IMR-90 (cell line): ENCODE measurements around the gene ZFHX3. TPM values are rescaled to one million over a fixed set of nuclear protein-coding genes. Genes with fewer than 3 reads are reported as not detected.

Source experiments
- ATAC-seq: fragments of 200-7000 bp; cut with Tn5 transposase; 2 replicates; pipeline ENCODE4 v1.9.1; 2020; ENCODE audit warnings: low read depth, mild to moderate bottlenecking, moderate library complexity
- BruUV-seq: library from RNA; stranded (reverse); fragments of 400-500 nt; replicated peaks from 2 replicates; lab custom pipeline; 2021; lab: Mats Ljungman, UMichigan
- CTCF ChIA-PET: fragments of 300-600 bp; formaldehyde crosslinking; extraction: SDS; loops from one replicate; lab custom pipeline; 2021; ENCODE audit warnings: antibody characterized with exemption; lab: Yijun Ruan, JAX
- POLR2A ChIA-PET: fragments of 300-600 bp; sonication (Branson Sonifier 250); formaldehyde crosslinking; loops from one replicate; lab custom pipeline; 2022; ENCODE audit warnings: antibody characterized with exemption; ENCODE audit not compliant: unreplicated experiment; lab: Charles Lee
- DNase-seq: peaks from one replicate; pipeline ENCODE4 v3.0.0; 2013
- H2AFZ ChIP-seq: replicated peaks from 2 replicates; pipeline ENCODE3; 2013; ENCODE audit warnings: low read length, mild to moderate bottlenecking; ENCODE audit not compliant: poor library complexity
- H2AK5ac ChIP-seq: 2 replicates; pipeline ENCODE4 v1.6.1; 2013; ENCODE audit warnings: low read depth, low read length, inconsistent platforms
- H2AK9ac ChIP-seq: replicated peaks from 2 replicates; pipeline ENCODE3; 2013; ENCODE audit warnings: mild to moderate bottlenecking, low read depth, low read length, moderate library complexity; ENCODE audit not compliant: poor library complexity
- H2BK120ac ChIP-seq: 2 replicates; pipeline ENCODE4 v1.6.1; 2013; ENCODE audit warnings: low read depth, low read length, inconsistent platforms
- H2BK15ac ChIP-seq: 3 replicates; pipeline ENCODE4 v1.6.1; 2013; ENCODE audit warnings: low read depth, low read length, inconsistent platforms
- H2BK20ac ChIP-seq: 2 replicates; pipeline ENCODE4 v1.6.1; 2013; ENCODE audit warnings: low read depth, mild to moderate bottlenecking, inconsistent platforms, low read length, moderate library complexity
- H2BK5ac ChIP-seq: 2 replicates; pipeline ENCODE4 v1.6.1; 2013; ENCODE audit warnings: mild to moderate bottlenecking, low read depth, low read length, inconsistent platforms; ENCODE audit not compliant: poor library complexity, severe bottlenecking
- H3K14ac ChIP-seq: replicated peaks from 2 replicates; pipeline ENCODE4 v1.6.1; 2013; ENCODE audit warnings: low read depth, low read length, inconsistent platforms
- H3K18ac ChIP-seq: 2 replicates; pipeline ENCODE4 v1.6.1; 2013; ENCODE audit warnings: low read depth, low read length, control low read depth
- H3K23ac ChIP-seq: 2 replicates; pipeline ENCODE4 v1.6.1; 2013; ENCODE audit warnings: low read depth, low read length, inconsistent platforms
- H3K27ac ChIP-seq: 2 replicates; pipeline ENCODE4 v1.5.1; 2013; ENCODE audit warnings: mild to moderate bottlenecking, control low read depth, low read length; ENCODE audit not compliant: insufficient read depth
- H3K27me3 ChIP-seq: 2 replicates; pipeline ENCODE4 v1.6.1; 2013; ENCODE audit warnings: low read length; ENCODE audit not compliant: control insufficient read depth, insufficient read depth
- H3K36me3 ChIP-seq: 2 replicates; pipeline ENCODE4 v1.6.1; 2013; ENCODE audit warnings: low read length, mixed read lengths; ENCODE audit not compliant: control insufficient read depth, insufficient read depth
- H3K4ac ChIP-seq: 2 replicates; pipeline ENCODE4 v1.6.1; 2013; ENCODE audit warnings: low read depth, low read length, inconsistent platforms
- H3K4me1 ChIP-seq: 2 replicates; pipeline ENCODE4 v1.6.1; 2013; ENCODE audit warnings: low read length, mixed read lengths; ENCODE audit not compliant: control insufficient read depth, insufficient read depth
- H3K4me2 ChIP-seq: 2 replicates; pipeline ENCODE4 v1.6.1; 2013; ENCODE audit warnings: low read depth, mild to moderate bottlenecking, control low read depth, low read length, moderate library complexity
- H3K4me3 ChIP-seq: 2 replicates; pipeline ENCODE4 v1.5.1; 2013; ENCODE audit warnings: low read depth, mild to moderate bottlenecking, control low read depth, low read length, moderate library complexity; ENCODE audit not compliant: insufficient read depth
- H3K56ac ChIP-seq: 2 replicates; pipeline ENCODE4 v1.6.1; 2013; ENCODE audit warnings: low read length, inconsistent platforms; ENCODE audit not compliant: insufficient read depth; ENCODE audit errors: extremely low read depth
- H3K79me1 ChIP-seq, 2 experiments: 2 replicates each; pipeline ENCODE4 v1.6.1; 2013; ENCODE audit warnings: low read length in 2 of 2, inconsistent platforms in 1 of 2, low read depth in 1 of 2
- H3K9ac ChIP-seq: 2 replicates; pipeline ENCODE4 v1.6.1; 2013; ENCODE audit warnings: low read depth, low read length, control low read depth
- H3K9me1 ChIP-seq: 2 replicates; pipeline ENCODE4 v1.6.1; 2013; ENCODE audit warnings: low read length, inconsistent platforms; ENCODE audit not compliant: insufficient read depth
- H3K9me3 ChIP-seq: 2 replicates; pipeline ENCODE4 v1.6.1; 2013; ENCODE audit warnings: low read length; ENCODE audit not compliant: control insufficient read depth, insufficient read depth
- H4K20me1 ChIP-seq: 2 replicates; pipeline ENCODE4 v1.6.1; 2013; ENCODE audit warnings: low read length, inconsistent platforms; ENCODE audit not compliant: insufficient read depth
- H4K5ac ChIP-seq: 2 replicates; pipeline ENCODE4 v1.6.1; 2013; ENCODE audit warnings: mild to moderate bottlenecking, low read depth, low read length, control low read depth
- H4K8ac ChIP-seq, 2 experiments: 2 replicates each; pipeline ENCODE4 v1.6.1; 2013; ENCODE audit warnings: low read depth in 2 of 2, low read length in 2 of 2, control low read depth in 1 of 2, inconsistent platforms in 1 of 2
- H4K91ac ChIP-seq: 2 replicates; pipeline ENCODE4 v1.6.1; 2013; ENCODE audit warnings: low read depth, low read length, inconsistent platforms; ENCODE audit not compliant: insufficient read depth
- BHLHE40 ChIP-seq: fragments of 150-350 bp; IDR thresholded peaks from 2 replicates; pipeline ENCODE4 v1.6.1; 2016; ENCODE audit warnings: mild to moderate bottlenecking, low read depth, low read length
- CEBPB ChIP-seq: IDR thresholded peaks from 2 replicates; pipeline ENCODE4 v1.6.1; 2012; ENCODE audit warnings: low read depth, low read length, improper control_type of control experiment
- CHD1 ChIP-seq: IDR thresholded peaks from 2 replicates; pipeline ENCODE4 v1.6.1; 2012; ENCODE audit warnings: low read depth, low read length, improper control_type of control experiment
- FOS ChIP-seq: fragments of 150-350 bp; IDR thresholded peaks from 2 replicates; pipeline ENCODE4 v1.6.1; 2016; ENCODE audit warnings: low read depth, low read length
- MAFK ChIP-seq: IDR thresholded peaks from 2 replicates; pipeline ENCODE4 v1.6.1; 2012; ENCODE audit warnings: low read depth, low read length, improper control_type of control experiment
- MAZ ChIP-seq: IDR thresholded peaks from 2 replicates; pipeline ENCODE4 v1.6.1; 2012; ENCODE audit warnings: low read depth, mild to moderate bottlenecking, low read length, improper control_type of control experiment, moderate library complexity, borderline replicate concordance
- MXI1 ChIP-seq: IDR thresholded peaks from 2 replicates; pipeline ENCODE4 v1.6.1; 2012; ENCODE audit warnings: low read depth, mild to moderate bottlenecking, low read length, moderate library complexity, borderline replicate concordance
- NFE2L2 ChIP-seq: fragments of 150-350 bp; IDR thresholded peaks from 2 replicates; pipeline ENCODE4 v1.6.1; 2016; ENCODE audit warnings: low read depth, mild to moderate bottlenecking, low read length
- POLR2A ChIP-seq: IDR thresholded peaks from 2 replicates; pipeline ENCODE4 v1.6.1; 2012; ENCODE audit warnings: mild to moderate bottlenecking, low read depth, low read length
- RAD21 ChIP-seq: IDR thresholded peaks from 2 replicates; pipeline ENCODE4 v1.6.1; 2012; ENCODE audit warnings: low read length, improper control_type of control experiment
- RCOR1 ChIP-seq: IDR thresholded peaks from 2 replicates; pipeline ENCODE4 v1.6.1; 2012; ENCODE audit warnings: mild to moderate bottlenecking, low read length, improper control_type of control experiment; ENCODE audit not compliant: insufficient replicate concordance
- RFX5 ChIP-seq: IDR thresholded peaks from 2 replicates; pipeline ENCODE4 v1.8.0; 2012; ENCODE audit warnings: low read depth, mild to moderate bottlenecking, low read length, moderate library complexity
- SMC3 ChIP-seq: fragments of 150-350 bp; IDR thresholded peaks from 2 replicates; pipeline ENCODE4 v1.6.1; 2016; ENCODE audit warnings: low read depth, mild to moderate bottlenecking, antibody characterized with exemption, low read length, moderate library complexity
- WGBS, 2 experiments: methylation state at CpG; one replicate each; pipeline versions ENCODE4 v1.1.5 to v1.1.7; 2013; ENCODE audit warnings: missing lambda C conversion rate in 2 of 2; ENCODE audit not compliant: insufficient read length in 1 of 2; ENCODE audit errors: extremely low coverage in 2 of 2; 5-methylcytosine and 5-hydroxymethylcytosine counted together
- dilution Hi-C: fragments of 300-500 bp; cut with HindIII; formaldehyde crosslinking; loops from one replicate; pipeline ENCODE4 v1.14.3; 2018; ENCODE audit warnings: low sequenced_read_pairs; ENCODE audit not compliant: unreplicated experiment
- in situ Hi-C: fragments of 300-500 bp; cut with MboI; formaldehyde crosslinking; loops from 3 replicates; pipeline ENCODE4 v1.14.3; 2019; ENCODE audit warnings: low sequenced_read_pairs, inconsistent platforms, mixed read lengths
- intact Hi-C: fragments of 100-400 bp; cut with micrococcal nuclease; formaldehyde crosslinking; loops from 2 replicates; pipeline ENCODE4 v1.10.0; 2022
- polyA plus RNA-seq, 3 experiments: library from polyadenylated mRNA; depleted of rRNA; stranded (reverse); fragments of >200 nt; gene quantifications; 2 replicates each; pipeline ENCODE4 v1.2.3, GENCODE V29; 2012; ENCODE audit warnings: low replicate concordance in 1 of 3
- total RNA-seq: library from RNA; depleted of rRNA; stranded (reverse); fragments of >200 nt; gene quantifications from 2 replicates; pipeline ENCODE4 v1.2.3, GENCODE V29; 2012
- TF ChIP-seq, protein P1 (sequence below): fragments of 150-350 bp; IDR thresholded peaks from 2 replicates; pipeline ENCODE4 v1.6.1; 2016; ENCODE audit warnings: low read depth, mild to moderate bottlenecking, low read length, moderate library complexity, borderline replicate concordance
- TF ChIP-seq, protein P2 (sequence below): conservative IDR thresholded peaks from 2 replicates; pipeline ENCODE4 v1.5.1; 2012; ENCODE audit warnings: mild to moderate bottlenecking, low read depth, low read length, improper control_type of control experiment
- TF ChIP-seq, protein P3 (sequence below): fragments of 150-350 bp; IDR thresholded peaks from 2 replicates; pipeline ENCODE4 v1.6.1; 2017; ENCODE audit warnings: mild to moderate bottlenecking, antibody characterized with exemption, low read length, low read depth

ZFHX3 gene
- total and polyA plus RNA-seq, 2 of the 4 experiments (the other 2 are of a cell fraction): 1.4 to 1.7 TPM

DNA sequence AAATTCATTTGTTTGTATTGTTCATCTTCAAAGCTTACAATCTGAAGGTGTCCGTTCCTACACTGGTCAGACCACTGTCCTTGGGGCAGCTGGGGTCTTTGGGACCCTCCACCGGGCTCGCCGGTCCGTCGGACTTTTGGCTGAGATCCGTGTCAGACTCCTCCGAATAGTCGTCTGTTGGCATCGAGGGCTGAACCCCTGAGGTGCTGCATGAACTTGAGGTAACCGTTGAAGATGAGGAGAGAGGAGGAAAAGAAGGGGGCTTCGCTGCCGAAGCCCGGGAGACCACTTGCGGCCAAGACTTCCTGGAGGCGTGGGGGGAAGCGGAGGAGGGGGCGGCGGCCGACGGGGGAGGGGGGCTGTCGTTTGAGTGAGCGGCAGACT, 260.8 kb downstream of the ZFHX3 start:
- H2BK15ac ChIP-seq: peak overlapping the region; percentile 71; the same call in 1 of the 3 replicates
- peak overlapping the region; percentile 70 for H2BK5ac ChIP-seq
- H2AK9ac ChIP-seq: peak overlapping the region; percentile 85
- no peak for TF ChIP-seq FOS
- no peak for TF ChIP-seq RFX5
- no peak for TF ChIP-seq MAFK
- no peak for TF ChIP-seq RAD21
- TF ChIP-seq MAZ: no peak
- no peak for TF ChIP-seq MXI1
- TF ChIP-seq, protein P1, sequence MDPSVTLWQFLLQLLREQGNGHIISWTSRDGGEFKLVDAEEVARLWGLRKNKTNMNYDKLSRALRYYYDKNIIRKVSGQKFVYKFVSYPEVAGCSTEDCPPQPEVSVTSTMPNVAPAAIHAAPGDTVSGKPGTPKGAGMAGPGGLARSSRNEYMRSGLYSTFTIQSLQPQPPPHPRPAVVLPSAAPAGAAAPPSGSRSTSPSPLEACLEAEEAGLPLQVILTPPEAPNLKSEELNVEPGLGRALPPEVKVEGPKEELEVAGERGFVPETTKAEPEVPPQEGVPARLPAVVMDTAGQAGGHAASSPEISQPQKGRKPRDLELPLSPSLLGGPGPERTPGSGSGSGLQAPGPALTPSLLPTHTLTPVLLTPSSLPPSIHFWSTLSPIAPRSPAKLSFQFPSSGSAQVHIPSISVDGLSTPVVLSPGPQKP: no peak
- no peak for TF ChIP-seq BHLHE40
- no peak for TF ChIP-seq POLR2A
- no peak for TF ChIP-seq CHD1
- TF ChIP-seq SMC3: no peak
- TF ChIP-seq, protein P2, sequence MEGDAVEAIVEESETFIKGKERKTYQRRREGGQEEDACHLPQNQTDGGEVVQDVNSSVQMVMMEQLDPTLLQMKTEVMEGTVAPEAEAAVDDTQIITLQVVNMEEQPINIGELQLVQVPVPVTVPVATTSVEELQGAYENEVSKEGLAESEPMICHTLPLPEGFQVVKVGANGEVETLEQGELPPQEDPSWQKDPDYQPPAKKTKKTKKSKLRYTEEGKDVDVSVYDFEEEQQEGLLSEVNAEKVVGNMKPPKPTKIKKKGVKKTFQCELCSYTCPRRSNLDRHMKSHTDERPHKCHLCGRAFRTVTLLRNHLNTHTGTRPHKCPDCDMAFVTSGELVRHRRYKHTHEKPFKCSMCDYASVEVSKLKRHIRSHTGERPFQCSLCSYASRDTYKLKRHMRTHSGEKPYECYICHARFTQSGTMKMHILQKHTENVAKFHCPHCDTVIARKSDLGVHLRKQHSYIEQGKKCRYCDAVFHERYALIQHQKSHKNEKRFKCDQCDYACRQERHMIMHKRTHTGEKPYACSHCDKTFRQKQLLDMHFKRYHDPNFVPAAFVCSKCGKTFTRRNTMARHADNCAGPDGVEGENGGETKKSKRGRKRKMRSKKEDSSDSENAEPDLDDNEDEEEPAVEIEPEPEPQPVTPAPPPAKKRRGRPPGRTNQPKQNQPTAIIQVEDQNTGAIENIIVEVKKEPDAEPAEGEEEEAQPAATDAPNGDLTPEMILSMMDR: no peak
- TF ChIP-seq, protein P3, sequence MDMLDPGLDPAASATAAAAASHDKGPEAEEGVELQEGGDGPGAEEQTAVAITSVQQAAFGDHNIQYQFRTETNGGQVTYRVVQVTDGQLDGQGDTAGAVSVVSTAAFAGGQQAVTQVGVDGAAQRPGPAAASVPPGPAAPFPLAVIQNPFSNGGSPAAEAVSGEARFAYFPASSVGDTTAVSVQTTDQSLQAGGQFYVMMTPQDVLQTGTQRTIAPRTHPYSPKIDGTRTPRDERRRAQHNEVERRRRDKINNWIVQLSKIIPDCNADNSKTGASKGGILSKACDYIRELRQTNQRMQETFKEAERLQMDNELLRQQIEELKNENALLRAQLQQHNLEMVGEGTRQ: no peak
- no peak for TF ChIP-seq CEBPB
- TF ChIP-seq RCOR1: no peak
- no peak for TF ChIP-seq NFE2L2
- peak overlapping the region; percentile 33 for H3K4me3 ChIP-seq
- H3K18ac ChIP-seq: peak overlapping the region; percentile 53
- H4K8ac ChIP-seq: peak overlapping the region; percentile 49 to 95; a peak in 3 of 4 replicates
- no peaks in the 10 kb centered on the region for H3K27me3 ChIP-seq
- POLR2A ChIA-PET: no interaction called here
- H3K4me1 ChIP-seq: peaks cover 7% of the 10 kb centered on the region
- in situ Hi-C loops: no loop called here
- CTCF ChIA-PET: interaction anchor here (0.6 kb wide), 1 partner anchor 11 kb away, joined by 3 read pairs; no protein-coding TSS in a partner anchor
- H2BK120ac ChIP-seq: peak overlapping the region; percentile 97
- H3K4me2 ChIP-seq: peak overlapping the region; percentile 63
- BruUV-seq: no TSS peak
- H3K56ac ChIP-seq: peak overlapping the region; percentile 47; the same call in 1 of the 2 replicates
- peak overlapping the region; percentile 94 for H2BK20ac ChIP-seq
- ATAC-seq: no peak
- 68% methylated on average over 6 of the region's 23 CpGs; no CpG with 5 or more reads in 1 of the 2 experiments for WGBS, 2 experiments
- no peaks in the 10 kb centered on the region for H4K20me1 ChIP-seq
- peak overlapping the region; percentile 94 for H3K4ac ChIP-seq
- H4K5ac ChIP-seq: peak overlapping the region; percentile 85
- H3K79me1 ChIP-seq: peaks cover 2 to 8% of the 10 kb centered on the region in 2 experiments; a peak in 2 of 4 replicates
- peak overlapping the region; percentile 84 for H4K91ac ChIP-seq
- H3K14ac ChIP-seq: peak overlapping the region; percentile 55
- intact Hi-C loops: loop anchor here (2.0 to 10.0 kb wide), 4 partner anchors 272 to 1508 kb away; partner anchors contain the start of gene PSMD7
- peak overlapping the region; percentile 59 for H2AK5ac ChIP-seq
- H3K27ac ChIP-seq: peak overlapping the region; percentile 85
- peak overlapping the region; percentile 92 for H2AFZ ChIP-seq
- dilution Hi-C loops: no loop called here
- peaks cover 4% of the 10 kb centered on the region for H3K9me1 ChIP-seq
- H3K36me3 ChIP-seq: peaks cover 13% of the 10 kb centered on the region; the same call in 1 of the 2 replicates
- DNase-seq: no peak
- peak overlapping the region; percentile 87 for H3K23ac ChIP-seq
- H3K9me3 ChIP-seq: no peaks in the 10 kb centered on the region
- peak overlapping the region; percentile 76 for H3K9ac ChIP-seq
